CD4-positive, alpha-beta T cell treated with Interleukin-10 for 1 hour (primary cell): Measurements from ENCODE around the gene WIZ.

Experiments
- DNase-seq: peaks from one replicate; pipeline ENCODE4 v3.0.0-alpha.2; 2020

WIZ gene

GRCh38 chr19:15372891-15373301, 76.9 kb downstream of the WIZ start:
- DNase-seq, result no peak

GRCh38 chr19:15372470-15372869, 77.3 kb downstream of the WIZ start:
- DNase-seq, result no peak

GRCh38 chr19:15371786-15372380, 77.9 kb downstream of the WIZ start:
- DNase-seq, result no peak

- no peak for DNase-seq
Measured at GRCh38 chr19:15371119-15371518, 78.6 kb downstream of the WIZ start.
